ENCODE data around the gene IPO13.

Gene IPO13

GRCh38 chr1:44016041-44016889 lies 69.5 kb downstream of the IPO13 start:
- no peak for DNase-seq

GRCh38 chr1:44016890-44017400 lies 70.2 kb downstream of the IPO13 start:
- DNase-seq = no peak

Data from stimulated activated CD8-positive, alpha-beta memory T cell treated with anti-CD3 and anti-CD28 coated beads, Interleukin-4, amount 100 ng/mL, for 48 hours (primary cell).